CD4-positive, alpha-beta T cell (primary cell): ENCODE results near the gene NXPE1. TPM values are rescaled to one million over a fixed set of nuclear protein-coding genes. Genes with fewer than 3 reads are reported as not detected.

Experiments
- ATAC-seq: fragments of 200-7000 bp; cut with Tn5 transposase; one replicate; pipeline ENCODE4 v1.10.0; 2022; ENCODE audit warnings: mild to moderate bottlenecking; ENCODE audit not compliant: poor library complexity
- CTCF ChIA-PET: fragments of 350-600 bp; sonication (Branson Sonifier 250); formaldehyde crosslinking; loops from one replicate; lab custom pipeline; 2021; ENCODE audit warnings: antibody characterized with exemption, inconsistent platforms; lab: Charles Lee
- POLR2A ChIA-PET: fragments of 350-600 bp; sonication (Branson Sonifier 250); formaldehyde crosslinking; loops from one replicate; lab custom pipeline; 2021; ENCODE audit warnings: antibody characterized with exemption, inconsistent platforms; lab: Charles Lee
- DNase-seq, 14 experiments: peaks; one replicate each; pipeline ENCODE4 v3.0.0-alpha.2; 2013 to 2020; ENCODE audit warnings: mixed read lengths in 2 of 14
- H3K27ac ChIP-seq, 2 donors: one replicate each; pipeline versions ENCODE4 v1.5.1 to v1.7.0; 2013; ENCODE audit warnings: low read length in 2 of 2, low read depth in 1 of 2, mild to moderate bottlenecking in 1 of 2
- H3K27me3 ChIP-seq, 2 experiments: 1 replicate in 1 of 2; 2 replicates in 1 of 2; pipeline versions ENCODE4 v1.6.1 to v1.7.0; 2013; ENCODE audit warnings: low read length in 2 of 2, control low read depth in 1 of 2, mild to moderate bottlenecking in 1 of 2, moderate library complexity in 1 of 2; ENCODE audit not compliant: insufficient read depth in 2 of 2, control insufficient read depth in 1 of 2
- H3K36me3 ChIP-seq: one replicate; pipeline ENCODE4 v1.6.1; 2013; ENCODE audit warnings: low read length, control low read depth; ENCODE audit not compliant: insufficient read depth
- H3K4me1 ChIP-seq: one replicate; pipeline ENCODE4 v1.6.1; 2013; ENCODE audit warnings: low read length, control low read depth; ENCODE audit not compliant: insufficient read depth
- H3K4me3 ChIP-seq: one replicate; pipeline ENCODE4 v1.5.1; 2013; ENCODE audit warnings: mild to moderate bottlenecking, low read length, moderate library complexity
- H3K9me3 ChIP-seq, 2 experiments: 1 replicate in 1 of 2; 2 replicates in 1 of 2; pipeline versions ENCODE4 v1.6.1 to v1.7.0; 2013; ENCODE audit warnings: low read length in 2 of 2, mild to moderate bottlenecking in 2 of 2, control low read depth in 1 of 2, moderate library complexity in 1 of 2; ENCODE audit not compliant: control insufficient read depth in 1 of 2, insufficient read depth in 1 of 2
- H3K27ac Mint-ChIP-seq: one replicate; pipeline ENCODE4 v1.8.0; 2020; ENCODE audit warnings: mixed read lengths
- H3K27me3 Mint-ChIP-seq: one replicate; pipeline ENCODE4 v1.8.0; 2021; ENCODE audit warnings: mixed read lengths
- H3K36me3 Mint-ChIP-seq: one replicate; pipeline ENCODE4 v1.8.0; 2021; ENCODE audit warnings: low read depth, mixed read lengths
- H3K4me1 Mint-ChIP-seq: one replicate; pipeline ENCODE4 v1.8.0; 2021; ENCODE audit warnings: low read depth, mixed read lengths
- H3K4me3 Mint-ChIP-seq: one replicate; pipeline ENCODE4 v1.8.0; 2020; ENCODE audit warnings: mild to moderate bottlenecking, mixed read lengths
- H3K9me3 Mint-ChIP-seq: one replicate; pipeline ENCODE4 v1.8.0; 2020; ENCODE audit warnings: mixed read lengths
- CTCF ChIP-seq: fragments of 200-600 bp; IDR thresholded peaks from one replicate; pipeline ENCODE4 v1.8.0; 2022; ENCODE audit warnings: antibody characterized with exemption, mild to moderate bottlenecking
- intact Hi-C, 2 experiments: fragments of 100-400 bp; cut with DNase I in 1 of 2; cut with micrococcal nuclease in 1 of 2; formaldehyde crosslinking; loops; one replicate each; pipeline versions ENCODE4 v1.15.1 to v1.9.0; 2023 to 2025; cut with DNase I, micrococcal nuclease
- total RNA-seq, 174 experiments: library from RNA in 2 of 174; stranded (reverse) in 2 of 174; gene quantifications; one replicate each; pipeline ENCODE4 v1.2.3 and lab custom pipeline; 2021 to 2026

The NXPE1 gene
- total RNA-seq, 2 experiments from 2014 or later: not detected

GRCh38 chr11:114598461-114598860, 38.8 kb upstream of the NXPE1 start:
- H3K9me3 ChIP-seq: no peaks in the 10 kb centered on the region
- no peaks in the 10 kb centered on the region for H3K4me1 Mint-ChIP-seq
- intact Hi-C loops: no loop called here
- H3K27me3 Mint-ChIP-seq: no peaks in the 10 kb centered on the region
- H3K27me3 ChIP-seq: no peaks in the 10 kb centered on the region
- no peak overlapping the region for H3K4me3 Mint-ChIP-seq
- ATAC-seq (no peak), DNase-seq (no peak)
- no peaks in the 10 kb centered on the region for H3K4me1 ChIP-seq
- POLR2A ChIA-PET: no interaction called here
- no peak overlapping the region for H3K4me3 ChIP-seq
- H3K9me3 Mint-ChIP-seq: no peaks in the 10 kb centered on the region
- TF ChIP-seq CTCF: no peak
- no peaks in the 10 kb centered on the region for H3K36me3 Mint-ChIP-seq
- H3K36me3 ChIP-seq: no peaks in the 10 kb centered on the region
- CTCF ChIA-PET: no interaction called here
- H3K27ac ChIP-seq: no peak overlapping the region
- H3K27ac Mint-ChIP-seq: no peak overlapping the region

DNA sequence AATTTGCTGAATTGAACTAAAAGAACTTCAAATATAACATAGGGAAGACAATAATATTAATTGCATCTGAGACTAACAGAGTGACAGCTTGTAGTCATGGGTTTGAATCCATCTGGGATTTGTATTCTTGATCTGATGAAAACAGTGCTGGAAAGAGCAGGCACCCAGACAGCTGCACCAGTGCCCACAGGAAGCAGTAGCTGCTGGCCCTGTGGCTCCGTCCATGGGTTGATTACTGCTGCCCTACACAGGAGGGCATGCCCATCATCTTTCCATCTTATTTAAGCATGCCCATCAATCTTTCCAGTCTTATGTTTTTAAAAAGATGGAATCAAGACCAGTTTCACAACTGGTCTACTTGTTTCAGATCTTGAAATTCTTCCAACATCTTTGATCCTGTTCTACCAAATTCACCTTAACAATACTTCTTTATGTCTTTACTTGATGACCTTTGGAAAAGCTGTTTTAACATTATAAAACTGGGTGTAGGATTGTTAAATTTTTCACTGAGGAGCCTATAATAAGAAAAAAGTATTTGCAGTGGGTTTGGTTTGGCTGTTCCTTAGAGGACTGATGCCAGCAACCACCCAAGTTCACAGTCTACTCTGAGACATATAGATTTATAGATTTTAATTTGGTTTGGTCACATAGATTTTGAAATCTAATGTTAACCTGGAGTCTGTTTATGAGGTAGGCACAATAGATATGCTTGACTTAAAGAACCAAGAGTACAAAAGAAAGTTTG, 36.7 kb upstream of the NXPE1 start:
- H3K9me3 Mint-ChIP-seq: no peaks in the 10 kb centered on the region
- H3K4me1 Mint-ChIP-seq: no peaks in the 10 kb centered on the region
- DNase-seq (no peak), ATAC-seq (no peak)
- no peak for TF ChIP-seq CTCF
- ChIA-PET POLR2A (no interaction called here), CTCF (no interaction called here)
- Histone ChIP-seq H3K36me3 (no peaks in the 10 kb centered on the region), H3K4me1 (no peaks in the 10 kb centered on the region), H3K27ac (no peak overlapping the region), H3K27me3 (no peaks in the 10 kb centered on the region), H3K9me3 (no peaks in the 10 kb centered on the region), H3K4me3 (no peak overlapping the region)
- no peak overlapping the region for H3K4me3 Mint-ChIP-seq
- H3K27ac Mint-ChIP-seq: no peak overlapping the region
- intact Hi-C loops: no loop called here
- no peaks in the 10 kb centered on the region for H3K36me3 Mint-ChIP-seq
- H3K27me3 Mint-ChIP-seq: no peaks in the 10 kb centered on the region

DNA sequence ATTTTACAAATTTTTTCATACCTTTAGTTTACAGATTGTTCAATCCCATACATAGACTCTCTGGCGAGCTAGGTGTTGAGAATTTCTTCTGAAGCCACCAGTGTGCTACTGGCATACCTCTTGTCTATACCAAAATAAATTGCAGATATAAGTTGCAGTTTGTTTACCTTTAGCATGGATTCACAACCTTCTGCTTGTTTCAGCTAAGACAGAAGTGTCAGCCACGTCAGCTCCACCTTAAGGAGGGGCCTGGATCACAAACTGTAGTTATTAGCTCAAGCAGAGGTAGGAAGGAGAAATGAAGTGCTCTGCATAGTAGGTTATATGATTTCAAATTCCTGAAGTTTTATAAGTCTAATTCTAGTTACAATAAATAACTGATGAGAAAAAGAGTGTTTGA, 35.9 kb upstream of the NXPE1 start, which contains the start of gene NXPE4:
NXPE4 (minus strand) TSS at position 216 of the 400 bp plus-strand sequence. CDS start 1,027 bp downstream, outside the sequence.
- no peak for TF ChIP-seq CTCF
- intact Hi-C loops: no loop called here
- Mint-ChIP-seq H3K9me3 (no peaks in the 10 kb centered on the region), H3K4me3 (no peak within 1 kb of the TSS), H3K27ac (no peak within 1 kb of the TSS), H3K4me1 (no peaks in the 10 kb centered on the region), H3K36me3 (no peaks in the 10 kb centered on the region), H3K27me3 (no peaks in the 10 kb centered on the region)
- no peaks in the 10 kb centered on the region for H3K27me3 ChIP-seq
- no peak for DNase-seq
- no peak for ATAC-seq
- POLR2A ChIA-PET: no interaction called here
- H3K27ac ChIP-seq: no peak within 1 kb of the TSS
- H3K4me3 ChIP-seq: no peak within 1 kb of the TSS
- CTCF ChIA-PET: no interaction called here
- H3K4me1 ChIP-seq: no peaks in the 10 kb centered on the region
- H3K9me3 ChIP-seq: no peaks in the 10 kb centered on the region
- no peaks in the 10 kb centered on the region for H3K36me3 ChIP-seq
